ENCODE measurements around the gene NTN5.

The NTN5 gene

GRCh38 chr19:48613852-48614435, 58.9 kb downstream of the NTN5 start:
- H3K27me3 ChIP-seq (ENCODE audit: insufficient read depth, poor library complexity, severe bottlenecking), result no peaks in the 10 kb centered on the region
- no peak overlapping the region for H3K4me3 ChIP-seq (replicated peaks; ENCODE audit: insufficient read depth, low read length)
- no peak for TF ChIP-seq GABPA (IDR thresholded peaks at IDR 0.05; ENCODE audit: low read depth)
- TF ChIP-seq CTCF (IDR thresholded peaks at IDR 0.05; ENCODE audit: insufficient read depth, low read length), result no peak
- TF ChIP-seq REST (IDR thresholded peaks at IDR 0.05; ENCODE audit: insufficient replicate concordance, low read depth), result no peak
- TF ChIP-seq SPI1 (IDR thresholded peaks at IDR 0.05; ENCODE audit: borderline replicate concordance, low read depth), result no peak
- TF ChIP-seq POLR2AphosphoS5 (IDR thresholded peaks at IDR 0.05; ENCODE audit: low read depth), result no peak; the same call in 1 of the 2 replicates
- H3K27ac ChIP-seq (replicated peaks), result no peak overlapping the region
- DNase-seq (ENCODE audit: low read depth in 1 of 2, low spot score in 1 of 2), result no peak

GRCh38 chr19:48613024-48613851, 59.6 kb downstream of the NTN5 start:
- DNase-seq (ENCODE audit: low read depth in 1 of 2, low spot score in 1 of 2), result no peak
- Histone ChIP-seq H3K27me3 (ENCODE audit: insufficient read depth, poor library complexity, severe bottlenecking) (no peaks in the 10 kb centered on the region), H3K27ac (replicated peaks) (no peak overlapping the region), H3K4me3 (replicated peaks; ENCODE audit: insufficient read depth, low read length) (no peak overlapping the region)
- TF ChIP-seq POLR2AphosphoS5 (IDR thresholded peaks at IDR 0.05; ENCODE audit: low read depth), result no peak

- no peak for TF ChIP-seq SPI1 (IDR thresholded peaks at IDR 0.05; ENCODE audit: borderline replicate concordance, low read depth)
- TF ChIP-seq REST (IDR thresholded peaks at IDR 0.05; ENCODE audit: insufficient replicate concordance, low read depth), result no peak
- TF ChIP-seq CTCF (IDR thresholded peaks at IDR 0.05; ENCODE audit: insufficient read depth, low read length), result no peak
- no peak for TF ChIP-seq POLR2AphosphoS5 (IDR thresholded peaks at IDR 0.05; ENCODE audit: low read depth)
- no peak for TF ChIP-seq GABPA (IDR thresholded peaks at IDR 0.05; ENCODE audit: low read depth)
Measured at GRCh38 chr19:48611872-48612271, 60.9 kb downstream of the NTN5 start.

More at GRCh38 chr19:48611872-48612271, 60.9 kb downstream of the NTN5 start:
- no peak overlapping the region for H3K4me3 ChIP-seq (replicated peaks; ENCODE audit: insufficient read depth, low read length)
- no peak overlapping the region for H3K27ac ChIP-seq (replicated peaks)
- H3K27me3 ChIP-seq (ENCODE audit: insufficient read depth, poor library complexity, severe bottlenecking), result no peaks in the 10 kb centered on the region
- no peak for DNase-seq (ENCODE audit: low read depth in 1 of 2, low spot score in 1 of 2)
